Stimulated activated CD4-positive, alpha-beta T cell treated with anti-CD3 and anti-CD28 coated beads, Interleukin-1b, Interleukin-23, amount 100 ng/mL, for 1 hour (primary cell): ENCODE data around the gene RPLP2.

Source experiments
- DNase-seq, 2 donors: peaks; one replicate each; pipeline ENCODE4 v3.0.0-alpha.2; 2020; ENCODE audit warnings: low read depth in 2 of 2

The RPLP2 gene

DNA sequence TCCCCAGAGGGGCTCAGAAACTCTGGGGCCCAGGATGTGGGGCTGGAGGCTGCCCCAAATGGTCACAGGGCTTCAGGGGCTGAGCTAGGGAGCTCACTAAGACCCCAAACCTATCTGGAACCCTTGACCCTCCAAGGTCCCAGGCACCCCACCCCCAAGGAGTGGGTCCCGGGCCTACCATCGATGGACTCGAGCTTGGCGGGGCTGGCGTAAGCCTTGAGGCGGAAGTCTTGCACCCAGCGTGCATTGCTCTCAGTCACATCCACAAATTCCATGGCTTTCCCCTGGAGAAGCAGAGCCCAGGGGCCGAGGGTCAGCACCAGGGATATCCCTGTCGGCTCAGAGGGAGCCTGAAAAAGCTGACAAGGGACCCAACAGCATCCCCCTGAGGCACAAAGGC, 35.9 kb upstream of the RPLP2 start:
- no peak for DNase-seq

DNA sequence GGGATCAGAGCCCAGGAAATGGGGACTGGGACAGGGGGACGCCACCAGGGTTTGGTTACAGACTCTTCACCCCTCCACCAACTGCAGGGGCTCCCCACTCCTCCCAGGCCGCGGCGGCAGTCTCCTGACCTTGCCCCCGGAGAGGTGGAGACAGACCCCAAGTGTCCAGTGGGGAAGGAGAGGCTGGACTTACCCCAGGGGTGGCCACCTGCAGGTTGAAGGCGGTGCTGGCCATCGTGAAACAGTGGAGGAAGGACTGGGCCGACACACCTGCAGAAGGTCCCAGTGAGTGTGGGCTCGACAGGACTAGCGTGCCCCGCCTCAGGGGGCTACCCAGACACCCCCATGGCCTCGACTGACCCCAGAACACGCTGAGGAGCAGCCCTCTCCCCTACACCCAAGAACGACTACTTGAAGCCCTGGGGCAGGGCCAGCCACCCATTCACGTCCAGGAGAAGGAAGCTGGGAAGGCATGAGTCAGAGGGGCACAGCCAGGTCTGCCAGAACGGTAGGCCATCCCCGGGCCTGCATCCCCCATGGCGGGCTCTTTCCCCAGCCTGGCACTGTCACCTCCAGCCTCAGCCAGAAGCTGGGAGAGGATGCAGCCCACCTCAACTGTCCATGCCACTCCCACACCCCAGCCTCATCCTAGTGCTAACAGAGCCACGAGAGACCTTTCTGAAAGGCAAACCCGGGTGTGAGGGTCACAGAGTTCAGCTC, 34.7 kb upstream of the RPLP2 start:
- DNase-seq, result no peak

DNA sequence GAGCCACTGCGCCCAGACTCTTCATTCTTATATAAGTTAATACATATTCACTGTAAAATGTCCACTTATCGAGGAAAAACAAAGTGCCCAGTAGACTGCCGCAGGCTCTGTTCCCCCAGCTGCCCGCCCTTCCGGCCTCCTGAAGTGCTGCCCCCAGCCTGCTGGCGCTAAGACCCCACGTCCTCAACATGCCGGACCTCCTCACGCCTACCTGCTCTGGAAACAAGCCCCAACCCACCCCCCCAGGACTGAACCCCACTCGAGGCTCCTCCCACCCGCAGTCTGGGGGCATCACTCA, 33.6 kb upstream of the RPLP2 start:
- DNase-seq, result no peak

DNA sequence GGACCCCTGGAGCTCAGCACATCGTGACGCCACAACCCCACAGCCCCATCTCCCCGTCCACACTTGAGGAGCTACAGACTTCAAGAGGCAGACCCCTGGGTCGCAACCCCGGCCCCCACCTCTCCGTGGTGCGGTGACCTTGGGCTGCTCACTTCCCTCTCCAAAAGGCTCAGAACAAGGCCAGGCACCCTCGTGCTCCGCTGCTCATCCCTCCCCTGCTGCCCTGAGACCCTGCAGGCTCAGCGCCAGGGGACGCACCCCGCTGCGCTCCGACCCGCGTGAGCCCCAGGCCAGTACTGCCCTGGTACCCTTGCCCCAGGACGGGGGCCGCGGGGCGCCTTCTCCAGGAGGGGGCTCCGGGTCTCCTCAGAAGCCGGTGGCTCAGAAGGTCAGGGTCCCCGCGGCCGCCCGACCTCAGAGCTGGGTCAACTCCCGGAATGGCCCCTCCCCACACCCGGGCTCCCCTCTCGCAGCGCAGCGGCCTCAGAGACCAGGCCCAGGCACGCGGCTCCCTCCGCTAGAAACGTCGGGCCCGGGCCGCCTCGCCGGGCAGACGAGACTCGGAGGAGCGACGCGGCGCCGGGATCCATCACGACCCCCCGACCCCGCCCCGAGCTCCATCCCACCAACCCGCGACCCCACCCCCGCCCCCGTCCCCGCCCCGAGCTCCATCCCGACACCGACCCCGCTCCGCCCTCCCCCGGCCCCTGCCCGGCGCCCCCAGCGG, 33.0 kb upstream of the RPLP2 start:
- no peak for DNase-seq

DNA sequence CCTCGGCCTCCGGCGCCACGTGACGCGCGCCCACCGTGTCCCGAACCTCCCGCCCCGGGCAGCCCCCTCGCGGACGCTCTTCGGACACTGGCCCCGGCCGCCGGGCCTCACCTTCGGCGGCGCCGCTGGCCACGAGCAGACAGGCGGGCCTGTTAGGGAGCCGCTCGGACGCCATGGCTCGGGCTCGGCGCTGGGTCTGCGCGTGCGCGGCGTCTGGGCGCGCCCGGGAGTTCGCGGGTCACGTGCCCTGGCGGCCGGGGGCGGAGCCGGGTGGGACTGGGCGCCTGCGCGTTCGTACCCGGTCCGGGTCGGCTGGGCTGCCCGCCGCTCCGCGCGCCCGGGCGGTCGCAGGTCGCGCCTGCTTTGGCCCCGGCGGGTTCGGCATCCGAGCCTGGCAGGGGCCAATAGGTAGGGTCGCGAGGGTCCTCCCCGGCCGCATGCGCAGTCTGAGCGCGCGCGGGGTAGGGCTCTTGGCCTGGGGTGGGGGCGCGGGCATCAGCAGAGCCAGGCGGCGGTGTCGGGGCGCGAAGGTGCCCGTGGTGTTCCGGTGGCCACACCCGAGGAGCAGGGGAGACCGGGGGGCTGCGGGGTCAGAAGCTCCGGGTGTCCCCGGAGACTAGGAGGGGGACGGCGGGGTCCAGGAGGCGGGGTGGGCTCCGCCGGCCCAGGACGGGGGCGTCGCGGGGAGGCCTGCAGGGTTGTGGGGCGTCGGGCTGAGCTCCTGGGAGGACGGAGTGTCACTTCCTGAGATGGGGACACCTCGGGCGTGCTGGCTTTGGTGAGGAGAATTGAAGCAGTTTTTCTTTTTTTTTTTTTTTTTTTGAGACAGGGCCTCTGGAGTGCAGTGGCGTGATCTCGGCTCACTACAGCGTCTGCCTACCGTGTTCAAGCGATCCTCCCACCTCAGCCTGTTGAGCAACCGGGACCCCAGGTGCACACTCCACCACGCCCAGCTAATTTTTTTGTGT, 32.2 kb upstream of the RPLP2 start, which contains the start of gene GATD1:
TSS of gene GATD1 (minus strand) at position 200 of the 968 bp plus-strand sequence. CDS start at position 175, 25 bp downstream.
- DNase-seq, result peak; percentile 86 to 93

DNA sequence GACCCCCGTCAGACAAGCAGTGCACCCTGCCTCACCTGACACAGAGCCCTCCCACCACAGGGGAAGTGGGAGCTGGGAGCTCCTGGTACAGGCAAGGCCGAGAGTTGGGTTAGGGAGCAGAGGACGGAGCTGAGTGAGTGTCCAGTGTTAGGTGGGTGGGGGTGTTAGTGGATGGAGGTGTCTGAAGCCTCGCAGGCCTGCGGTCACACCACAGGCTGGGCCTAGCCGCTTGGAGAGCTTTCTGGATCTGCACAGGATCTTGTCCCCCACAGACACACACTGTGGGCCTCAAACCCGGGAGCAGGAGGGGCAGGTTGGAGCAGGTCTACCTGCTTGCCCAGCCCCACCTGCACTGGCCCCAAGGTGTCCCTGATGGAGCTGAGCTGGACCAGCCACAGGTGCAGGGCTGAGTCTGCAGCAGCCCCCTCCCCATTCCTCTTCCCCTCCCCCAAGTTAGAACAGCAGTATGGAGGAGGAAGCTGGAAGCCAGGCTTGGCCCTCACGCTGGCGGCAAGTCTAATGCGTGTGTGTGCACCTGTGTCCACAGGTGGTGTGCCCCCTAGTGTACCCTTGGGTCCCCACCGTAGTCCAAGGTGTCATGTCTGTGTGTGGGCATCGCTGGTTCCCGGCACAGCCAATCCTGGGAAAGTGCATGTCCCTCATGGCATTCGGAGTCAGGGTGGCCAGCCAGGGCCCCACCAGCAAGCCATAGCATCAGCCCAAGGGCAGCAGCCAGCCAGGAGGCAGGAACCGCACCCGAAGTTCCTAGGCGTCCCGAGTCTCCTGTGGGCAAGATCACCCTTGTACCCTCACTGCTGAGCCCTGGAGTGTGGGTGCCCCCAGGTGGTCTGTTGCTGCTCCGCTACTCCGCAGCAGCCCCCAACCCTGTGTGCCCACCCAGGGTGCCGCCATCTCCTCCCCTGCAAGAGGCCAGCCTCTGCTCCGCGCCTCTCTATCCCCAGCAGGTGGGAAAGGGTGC, 30.5 kb upstream of the RPLP2 start:
- DNase-seq, result no peak

DNA sequence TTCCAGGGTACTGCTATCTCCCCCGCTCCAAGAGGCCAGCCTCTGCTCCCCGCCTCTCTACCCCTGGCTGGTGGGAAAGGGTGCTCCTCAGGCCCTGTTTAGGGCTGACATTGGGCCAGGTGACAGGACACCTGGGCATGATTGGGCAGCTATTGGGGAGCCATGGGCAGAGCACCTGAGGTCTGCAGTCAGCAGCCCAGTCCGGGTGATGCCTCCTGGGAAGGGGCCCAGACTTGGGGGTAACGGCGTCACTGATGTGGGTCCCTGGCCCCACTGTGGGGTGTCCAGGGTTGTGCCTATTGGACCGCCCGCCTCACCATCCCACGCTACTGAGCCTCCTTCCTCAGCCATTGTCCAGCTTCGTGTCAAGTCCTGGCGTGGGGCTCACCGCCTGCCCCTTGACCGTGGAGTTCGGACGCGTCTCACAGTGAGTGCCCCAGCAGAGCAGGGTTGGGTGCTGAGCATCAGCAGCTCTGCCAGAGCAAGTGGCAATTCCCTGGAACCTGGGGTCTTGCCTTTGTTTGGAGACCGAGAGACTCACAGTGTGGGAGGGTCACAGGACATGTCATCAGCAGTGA, 29.7 kb upstream of the RPLP2 start:
- no peak for DNase-seq

DNA sequence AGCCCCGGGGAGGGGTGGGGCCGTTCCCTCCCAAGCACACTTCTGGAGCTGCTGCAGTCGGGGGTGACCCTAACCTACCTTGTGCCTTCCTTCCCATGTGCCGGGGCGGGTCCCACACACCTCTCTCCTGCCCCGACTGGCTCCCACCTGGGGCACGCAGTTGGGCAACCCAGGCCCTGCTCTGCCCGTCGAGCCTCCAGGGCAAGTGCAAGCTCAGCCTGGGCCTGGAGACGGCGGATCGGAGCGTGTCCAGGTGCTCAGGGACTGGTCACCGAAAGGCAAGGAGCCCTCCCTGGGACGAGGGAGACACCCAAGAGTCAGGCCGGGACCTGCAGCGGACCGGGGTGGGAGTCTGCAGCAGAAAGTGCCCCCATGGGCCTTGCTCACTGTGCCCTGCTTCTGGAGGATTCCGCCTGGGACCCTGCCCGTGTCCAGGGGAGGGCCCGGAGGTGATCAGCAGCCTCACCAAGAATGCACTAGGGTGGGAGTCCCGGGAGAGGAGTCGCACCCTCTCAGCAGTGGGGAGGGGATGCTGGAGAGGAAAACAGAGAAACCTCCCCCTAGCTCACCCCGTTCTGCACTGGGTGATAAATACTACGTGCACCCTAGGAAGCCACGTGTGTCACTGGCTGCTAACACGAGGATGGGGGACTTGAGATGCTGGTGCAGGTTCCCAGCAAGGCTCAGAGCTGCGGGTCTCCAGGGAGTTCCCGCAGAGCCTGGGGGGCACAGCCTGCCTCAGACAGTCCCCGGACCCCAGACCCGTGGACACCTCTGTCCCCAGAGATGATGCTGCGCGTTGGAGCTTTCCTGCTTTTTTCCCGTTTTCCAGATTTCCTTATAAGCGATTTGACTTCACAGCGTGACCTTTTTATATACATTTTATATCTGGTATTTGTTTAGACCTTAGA, 27.2 kb upstream of the RPLP2 start:
- DNase-seq, result no peak

DNA sequence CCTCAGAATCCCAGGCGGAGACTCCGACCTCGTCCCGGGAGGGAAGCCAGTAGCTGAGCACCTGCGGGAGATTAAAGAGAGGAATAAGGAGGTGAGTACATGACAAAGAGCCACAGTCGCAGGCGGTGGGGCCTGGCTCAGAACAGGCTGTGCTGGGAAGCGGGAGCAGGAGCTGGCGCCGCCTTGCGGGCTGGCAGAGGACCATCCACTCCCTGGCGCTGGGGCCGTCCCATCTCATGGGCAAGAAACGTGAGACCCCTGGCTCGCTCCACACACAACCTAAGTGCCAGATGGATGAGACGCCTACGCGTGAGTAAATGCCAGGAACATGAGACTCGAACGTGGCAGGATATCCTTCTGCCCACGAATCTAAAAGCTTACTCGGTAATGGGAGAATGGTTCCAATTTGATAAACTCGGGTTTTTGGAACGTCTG, 26.2 kb upstream of the RPLP2 start:
- DNase-seq, result no peak

DNA sequence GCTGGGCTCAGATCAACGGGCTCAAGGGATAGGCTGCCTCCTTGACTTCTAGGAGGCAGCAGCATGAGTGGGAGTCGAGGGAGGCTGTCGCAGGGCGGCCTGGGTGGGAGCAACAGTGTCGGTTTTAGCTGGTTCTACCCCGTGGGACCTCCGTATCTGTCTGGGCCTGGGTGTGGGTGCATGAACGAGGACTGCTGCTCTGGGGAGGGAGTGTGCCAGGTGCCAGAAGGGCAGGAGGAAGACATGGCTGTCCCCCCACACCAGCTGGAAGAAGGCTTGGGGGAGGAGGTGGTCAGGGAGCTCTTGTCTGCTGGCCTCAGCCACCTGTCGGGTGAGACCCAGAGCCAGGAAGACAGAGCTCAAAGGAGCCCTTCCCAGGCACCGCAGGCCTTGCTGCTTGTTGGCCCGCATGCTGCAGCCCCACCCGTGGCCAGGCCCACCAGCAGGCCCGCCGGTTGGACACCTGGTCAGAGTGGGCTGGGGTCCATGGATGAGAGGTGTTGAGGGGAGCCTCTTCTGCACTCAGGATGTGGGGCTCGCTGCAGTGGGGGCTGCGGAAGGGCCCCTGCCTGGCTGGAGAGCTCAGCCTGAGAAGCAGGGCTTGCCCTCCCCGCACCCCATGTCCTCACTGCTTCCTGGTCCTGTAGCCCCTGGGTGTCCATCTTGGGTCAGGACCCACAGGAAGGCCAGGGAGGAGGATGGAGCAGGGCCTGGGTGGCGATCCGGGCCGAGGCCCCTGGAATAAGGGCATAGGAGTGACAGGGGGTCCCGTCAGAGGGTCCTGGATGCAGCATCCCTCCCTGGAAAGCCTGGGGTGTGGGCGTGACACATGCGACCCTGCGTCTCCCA, 23.3 kb upstream of the RPLP2 start:
- no peak for DNase-seq

DNA sequence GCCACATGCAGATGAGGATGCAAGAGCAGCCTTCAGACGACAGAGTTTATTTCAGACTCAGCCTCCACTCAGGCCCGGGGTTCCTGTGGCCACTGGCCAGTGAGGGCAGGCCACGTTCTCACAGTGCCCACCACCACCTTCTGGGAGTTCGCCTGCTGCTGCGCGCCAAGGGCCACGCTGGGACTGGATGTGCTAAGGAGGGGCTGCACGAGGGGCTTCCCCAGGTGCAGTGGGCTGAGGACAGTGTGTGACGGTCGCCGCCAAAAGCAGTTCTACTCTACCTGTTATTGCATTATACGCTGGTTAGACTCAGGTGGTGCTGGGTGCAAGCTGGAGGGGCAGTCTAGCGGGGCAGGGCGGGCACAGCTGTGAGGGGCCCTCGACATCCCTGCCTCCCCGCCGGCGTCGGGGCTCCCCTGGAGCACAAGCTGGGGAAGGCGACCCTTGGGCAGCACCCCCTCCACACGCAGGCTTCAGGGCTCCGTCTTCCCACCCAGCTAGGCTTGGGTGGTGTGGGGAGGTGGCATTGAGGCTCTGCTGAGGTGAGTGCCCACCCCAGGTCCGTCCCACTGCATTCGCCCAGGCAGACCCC, 22.6 kb upstream of the RPLP2 start:
- DNase-seq, result no peak

DNA sequence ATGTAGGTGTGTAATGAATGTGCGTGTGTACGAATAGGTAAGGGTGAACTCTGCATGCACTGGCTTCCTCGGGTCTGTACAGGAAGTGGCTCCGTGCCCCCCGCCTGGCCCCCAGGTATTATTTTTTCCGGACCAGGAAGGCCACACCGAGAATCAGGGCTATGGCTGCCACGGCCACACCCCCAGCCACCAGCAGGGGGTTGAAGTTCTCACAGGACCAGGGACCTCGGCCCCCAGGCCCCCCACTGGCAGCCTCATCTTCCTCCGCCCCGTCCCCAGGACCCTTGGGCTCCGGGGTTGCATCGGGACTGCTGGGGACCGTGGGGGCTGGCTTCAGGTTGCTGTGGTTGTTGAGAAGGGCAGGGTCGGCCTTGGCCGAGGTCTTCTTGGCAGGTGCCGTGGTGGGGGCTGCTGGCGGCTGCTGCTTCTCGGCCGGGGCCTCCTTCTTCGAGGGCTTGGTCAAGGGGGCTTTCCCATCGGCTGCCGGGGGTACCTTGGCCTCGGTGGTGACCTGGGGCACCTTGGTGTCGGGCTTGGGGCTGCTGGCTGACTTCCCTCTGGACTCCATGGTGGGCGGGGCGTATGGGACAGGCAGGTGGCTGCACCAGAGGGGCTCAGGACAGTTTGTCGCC, 21.6 kb upstream of the RPLP2 start:
- DNase-seq, result no peak

DNA sequence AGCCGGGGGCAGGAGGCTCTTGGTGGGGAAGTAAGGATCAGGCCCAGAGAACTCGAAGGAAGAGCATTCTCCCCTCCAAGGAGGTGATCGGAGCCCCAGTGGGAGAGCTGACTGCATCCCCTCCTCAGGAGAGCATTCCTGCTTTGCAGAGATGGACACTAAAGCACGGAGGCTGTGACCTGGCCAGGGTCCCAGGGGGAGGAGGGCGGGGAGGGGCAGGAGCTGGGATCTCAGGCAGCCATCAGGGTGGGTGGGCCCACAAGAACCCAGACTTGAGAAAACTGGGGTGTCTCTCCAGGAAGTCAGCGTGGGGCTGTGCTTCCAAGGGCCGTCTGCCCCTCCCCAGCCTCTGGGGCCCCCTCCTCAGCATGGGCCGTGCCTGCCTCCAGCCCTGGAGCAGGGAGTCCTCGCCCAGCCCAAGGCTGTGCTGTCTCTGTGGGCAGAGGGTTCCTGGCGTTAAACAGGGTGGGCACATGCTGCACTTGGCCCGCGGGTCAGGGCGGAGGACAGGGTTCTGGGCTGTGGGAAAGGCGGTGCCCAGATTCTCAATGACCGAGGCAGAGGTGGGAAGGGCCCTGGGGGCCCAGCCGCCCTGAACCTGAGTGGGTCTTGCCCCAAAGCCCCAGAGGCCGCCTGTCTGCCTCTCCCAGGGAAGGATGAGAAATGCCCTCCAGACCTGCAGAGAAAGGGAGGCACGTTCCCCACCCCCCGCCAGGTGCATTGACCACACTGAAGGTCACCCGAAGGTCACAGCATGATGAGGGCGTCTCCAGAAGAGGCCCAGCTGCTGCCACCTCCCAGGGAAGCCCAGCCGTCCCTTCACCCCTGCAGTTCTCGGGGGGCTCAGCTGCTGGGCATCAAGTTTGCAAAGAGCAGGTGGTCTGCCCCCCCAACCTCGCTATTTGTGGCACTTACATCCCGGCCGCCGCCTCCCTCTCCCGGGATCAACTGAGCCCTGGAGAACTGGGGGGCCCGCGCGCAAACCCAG, 20.5 kb upstream of the RPLP2 start:
- no peak for DNase-seq

DNA sequence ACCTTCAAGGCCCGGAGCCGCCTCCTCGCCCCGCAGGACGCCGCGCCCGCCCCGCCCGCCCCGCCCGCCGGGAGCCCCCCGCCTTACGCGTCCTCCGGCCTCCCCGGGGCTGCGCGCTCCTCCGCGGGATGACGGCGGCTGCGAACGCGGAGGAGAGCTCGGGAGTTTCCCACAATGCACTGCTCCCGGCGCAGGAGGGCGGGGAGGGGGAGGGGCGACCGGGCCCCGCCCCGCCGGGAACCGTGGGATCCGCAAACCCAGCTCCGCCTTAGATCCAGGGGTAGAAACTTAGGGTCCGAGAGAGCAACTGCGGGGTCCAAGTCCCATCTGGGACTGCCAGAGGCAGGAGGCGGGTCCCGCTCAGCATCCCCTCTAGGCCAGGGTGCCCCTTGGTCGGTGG, 19.8 kb upstream of the RPLP2 start, which contains the start of gene CEND1:
TSS of gene CEND1 (minus strand) at position 148 of the 400 bp plus-strand sequence. CDS start 1,514 bp downstream, outside the sequence.
- DNase-seq, result no peak

DNA sequence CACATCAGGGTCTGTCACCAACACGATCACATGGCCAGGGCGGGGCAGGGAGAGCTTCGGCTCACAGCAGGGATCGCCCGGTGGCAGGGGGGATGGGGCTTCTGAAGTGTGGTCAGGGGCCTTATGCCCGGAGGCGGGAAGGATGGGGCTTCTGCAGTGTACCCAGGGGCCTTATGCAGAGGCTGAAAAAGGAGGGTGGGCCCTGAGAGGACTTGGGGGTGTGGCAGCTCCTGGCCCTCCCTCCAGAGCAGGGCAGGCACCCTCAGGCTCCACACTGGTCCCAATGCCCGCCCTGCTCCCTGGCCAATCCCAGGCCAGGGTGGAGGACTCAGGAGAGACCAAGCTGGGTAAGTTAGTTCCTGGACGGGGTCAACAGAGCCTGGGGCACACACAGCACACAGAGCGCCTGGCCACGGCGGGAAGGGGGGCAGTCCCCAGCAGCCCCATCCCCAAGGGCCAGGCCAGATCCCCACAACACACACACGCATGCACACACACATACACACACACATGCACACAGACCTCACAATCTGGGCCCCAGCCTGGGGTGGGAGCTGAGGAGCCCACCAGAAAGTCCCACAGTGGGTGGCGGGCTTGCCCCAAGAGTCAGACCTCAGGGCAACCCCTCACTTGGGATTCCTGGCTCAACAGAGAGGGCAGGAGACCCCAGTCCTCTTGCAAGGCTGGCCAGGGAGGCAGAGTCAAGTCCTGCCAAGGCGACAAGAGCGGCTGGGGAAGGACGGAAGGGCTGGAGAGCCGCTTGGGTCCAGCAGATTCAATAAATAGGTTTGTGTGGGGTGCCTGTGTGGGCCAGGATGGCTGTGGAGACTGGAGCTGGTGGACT, 18.8 kb upstream of the RPLP2 start:
- DNase-seq, result no peak
